Endothelial cell (in vitro differentiated cells): ENCODE data around the gene FUCA1. TPM values are rescaled to one million over a fixed set of nuclear protein-coding genes. Genes with fewer than 3 reads are reported as not detected.

Source experiments
- DNase-seq: peaks from one replicate; pipeline ENCODE4 v3.0.0; 2021; ENCODE audit warnings: low spot score
- H3K27ac Mint-ChIP-seq: one replicate; pipeline ENCODE4 v1.8.0; 2021; ENCODE audit warnings: mixed read lengths, inconsistent platforms; ENCODE audit not compliant: unreplicated experiment
- H3K27me3 Mint-ChIP-seq: one replicate; pipeline ENCODE4 v1.8.0; 2021; ENCODE audit warnings: mild to moderate bottlenecking, moderate library complexity, mixed read lengths, inconsistent platforms; ENCODE audit not compliant: unreplicated experiment
- H3K36me3 Mint-ChIP-seq: one replicate; pipeline ENCODE4 v1.8.0; 2021; ENCODE audit warnings: mild to moderate bottlenecking, low read depth, mixed read lengths, inconsistent platforms; ENCODE audit not compliant: unreplicated experiment
- H3K4me1 Mint-ChIP-seq: one replicate; pipeline ENCODE4 v1.8.0; 2021; ENCODE audit warnings: mild to moderate bottlenecking, mixed read lengths, inconsistent platforms; ENCODE audit not compliant: unreplicated experiment
- H3K4me3 Mint-ChIP-seq: one replicate; pipeline ENCODE4 v1.8.0; 2021; ENCODE audit warnings: mild to moderate bottlenecking, mixed read lengths, inconsistent platforms; ENCODE audit not compliant: unreplicated experiment
- H3K9me3 Mint-ChIP-seq: one replicate; pipeline ENCODE4 v1.8.0; 2021; ENCODE audit warnings: mixed read lengths, inconsistent platforms; ENCODE audit not compliant: unreplicated experiment
- total RNA-seq: library from RNA; stranded (reverse); fragmentation: NEBNext Ultra II Directional; extraction: Animal tissue kit (Norgen Biotek cat#: 25700); gene quantifications from one replicate; pipeline ENCODE4 v1.2.1, GENCODE V29; 2021; ENCODE audit not compliant: unreplicated experiment
- TF ChIP-seq, protein P1 (sequence below): fragments of 200-600 bp; sonication (generic); IDR thresholded peaks from one replicate; pipeline ENCODE4 v1.5.0; 2021; ENCODE audit warnings: antibody characterized with exemption; ENCODE audit not compliant: unreplicated experiment

FUCA1 gene
- total RNA-seq, 1 donor from 2014 or later, result 6.1 TPM

DNA sequence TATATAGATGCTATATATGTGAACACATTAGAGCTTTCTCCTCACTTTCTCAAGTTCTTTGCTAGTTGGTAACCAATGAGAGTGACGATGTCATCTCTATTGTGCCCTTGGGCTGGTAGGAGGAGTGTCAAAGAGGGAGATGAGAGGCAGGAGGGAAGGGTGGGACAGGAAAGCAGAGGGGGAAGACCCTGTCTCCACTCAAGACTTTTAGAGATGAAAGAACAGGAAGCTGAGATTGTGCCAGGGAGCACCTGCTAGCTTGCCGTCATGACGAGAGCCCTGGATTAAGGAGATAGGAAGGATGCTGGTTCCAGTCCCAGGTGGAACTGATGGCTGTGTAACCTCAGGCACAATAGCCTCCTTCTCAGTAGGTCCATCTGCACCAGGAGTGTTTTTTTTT is 28.4 kb upstream of the FUCA1 start:
- Mint-ChIP-seq H3K27me3 (peaks cover 11% of the 10 kb centered on the region), H3K9me3 (no peaks in the 10 kb centered on the region), H3K4me3 (no peak overlapping the region), H3K4me1 (peaks cover 6% of the 10 kb centered on the region), H3K36me3 (no peaks in the 10 kb centered on the region), H3K27ac (no peak overlapping the region)
- DNase-seq, result no peak
- TF ChIP-seq, protein P1, sequence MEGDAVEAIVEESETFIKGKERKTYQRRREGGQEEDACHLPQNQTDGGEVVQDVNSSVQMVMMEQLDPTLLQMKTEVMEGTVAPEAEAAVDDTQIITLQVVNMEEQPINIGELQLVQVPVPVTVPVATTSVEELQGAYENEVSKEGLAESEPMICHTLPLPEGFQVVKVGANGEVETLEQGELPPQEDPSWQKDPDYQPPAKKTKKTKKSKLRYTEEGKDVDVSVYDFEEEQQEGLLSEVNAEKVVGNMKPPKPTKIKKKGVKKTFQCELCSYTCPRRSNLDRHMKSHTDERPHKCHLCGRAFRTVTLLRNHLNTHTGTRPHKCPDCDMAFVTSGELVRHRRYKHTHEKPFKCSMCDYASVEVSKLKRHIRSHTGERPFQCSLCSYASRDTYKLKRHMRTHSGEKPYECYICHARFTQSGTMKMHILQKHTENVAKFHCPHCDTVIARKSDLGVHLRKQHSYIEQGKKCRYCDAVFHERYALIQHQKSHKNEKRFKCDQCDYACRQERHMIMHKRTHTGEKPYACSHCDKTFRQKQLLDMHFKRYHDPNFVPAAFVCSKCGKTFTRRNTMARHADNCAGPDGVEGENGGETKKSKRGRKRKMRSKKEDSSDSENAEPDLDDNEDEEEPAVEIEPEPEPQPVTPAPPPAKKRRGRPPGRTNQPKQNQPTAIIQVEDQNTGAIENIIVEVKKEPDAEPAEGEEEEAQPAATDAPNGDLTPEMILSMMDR, result no peak

GRCh38 chr1:23895993-23896392 is 27.9 kb upstream of the FUCA1 start:
- TF ChIP-seq, protein P1, result no peak

GRCh38 chr1:23895082-23895481 is 27.0 kb upstream of the FUCA1 start:
- Mint-ChIP-seq H3K4me3 (no peak overlapping the region), H3K27ac (no peak overlapping the region), H3K9me3 (no peaks in the 10 kb centered on the region), H3K4me1 (peaks cover 6% of the 10 kb centered on the region), H3K27me3 (peaks cover 6% of the 10 kb centered on the region), H3K36me3 (no peaks in the 10 kb centered on the region)
- TF ChIP-seq, protein P1, result no peak
- DNase-seq, result no peak

More at GRCh38 chr1:23895993-23896392, 27.9 kb upstream of the FUCA1 start:
- Mint-ChIP-seq H3K4me1 (peaks cover 6% of the 10 kb centered on the region), H3K9me3 (no peaks in the 10 kb centered on the region), H3K27ac (no peak overlapping the region), H3K4me3 (no peak overlapping the region), H3K36me3 (no peaks in the 10 kb centered on the region), H3K27me3 (peaks cover 9% of the 10 kb centered on the region)
- DNase-seq, result no peak

- Mint-ChIP-seq H3K4me3 (no peak overlapping the region), H3K27me3 (peaks cover 3% of the 10 kb centered on the region), H3K4me1 (peaks cover 4% of the 10 kb centered on the region), H3K27ac (no peak overlapping the region), H3K9me3 (no peaks in the 10 kb centered on the region), H3K36me3 (no peaks in the 10 kb centered on the region)
- no peak for DNase-seq
- TF ChIP-seq, protein P1, result no peak
These were observed 21.0 kb upstream of the FUCA1 start for GRCh38 chr1:23889074-23889473.

- DNase-seq, result no peak
- Mint-ChIP-seq H3K9me3 (no peaks in the 10 kb centered on the region), H3K36me3 (no peaks in the 10 kb centered on the region), H3K27ac (no peak overlapping the region), H3K27me3 (peaks cover 1% of the 10 kb centered on the region), H3K4me1 (peaks cover 4% of the 10 kb centered on the region), H3K4me3 (no peak overlapping the region)
- TF ChIP-seq, protein P1, result no peak
These were observed 17.1 kb upstream of the FUCA1 start for GRCh38 chr1:23885222-23885621.
